NCI-H345 (cell line): ENCODE results near the gene HIGD1C.
"Not testable (repeated sequence)": the region's sequence is repeated elsewhere in the genome, so short reads cannot be mapped to it uniquely, and the experiment has no call there.

Experiments
- DNase-seq: peaks from one replicate; lab custom pipeline; 2025; lab: John Stamatoyannopoulos, UW

HIGD1C gene

DNA sequence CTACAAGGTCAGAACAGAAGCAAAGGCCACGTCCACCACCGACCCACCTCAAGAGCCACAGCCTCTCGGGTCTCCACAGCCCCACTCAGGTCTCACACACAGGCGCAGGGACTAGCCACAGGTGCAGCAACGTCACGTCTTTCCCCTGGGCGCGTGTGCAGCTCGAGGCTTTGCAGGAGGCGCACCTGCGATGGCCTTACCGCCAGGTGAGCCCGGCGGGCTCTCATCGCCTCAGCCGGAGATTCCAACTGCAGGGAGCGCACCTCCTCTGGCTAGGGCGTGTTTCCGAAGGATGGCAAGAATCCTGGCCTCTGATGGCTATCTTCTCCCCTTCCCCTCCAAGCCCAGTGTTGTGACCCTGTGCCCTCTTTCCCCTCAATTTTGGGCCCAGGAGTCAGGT lies at the start of gene HIGD1C:
TSS of gene HIGD1C (plus strand) at position 35 of the 400 bp plus-strand sequence. CDS start 1,455 bp downstream, outside the sequence.
- no peak for DNase-seq

DNA sequence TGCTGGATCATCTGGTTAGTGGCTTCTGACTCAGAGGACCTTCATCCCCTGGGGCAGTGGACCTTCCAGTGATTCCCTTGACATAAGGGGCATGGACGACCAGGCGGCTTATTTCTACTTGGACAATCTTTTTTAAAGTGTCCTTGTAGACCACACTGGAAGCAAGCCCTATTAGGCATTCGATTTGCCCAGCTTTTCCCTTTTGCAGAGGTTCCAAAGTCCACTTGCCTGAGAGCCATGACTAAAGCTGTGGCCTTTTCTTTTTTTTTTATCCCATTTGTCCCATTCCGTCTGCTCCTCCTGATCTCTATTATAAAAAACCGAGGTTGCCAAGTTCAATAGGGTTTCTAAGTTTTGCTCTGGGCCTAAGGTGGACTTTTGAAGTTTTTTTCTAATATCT lies 43.9 kb upstream of the HIGD1C start:
- not testable (repeated sequence) for DNase-seq

DNA sequence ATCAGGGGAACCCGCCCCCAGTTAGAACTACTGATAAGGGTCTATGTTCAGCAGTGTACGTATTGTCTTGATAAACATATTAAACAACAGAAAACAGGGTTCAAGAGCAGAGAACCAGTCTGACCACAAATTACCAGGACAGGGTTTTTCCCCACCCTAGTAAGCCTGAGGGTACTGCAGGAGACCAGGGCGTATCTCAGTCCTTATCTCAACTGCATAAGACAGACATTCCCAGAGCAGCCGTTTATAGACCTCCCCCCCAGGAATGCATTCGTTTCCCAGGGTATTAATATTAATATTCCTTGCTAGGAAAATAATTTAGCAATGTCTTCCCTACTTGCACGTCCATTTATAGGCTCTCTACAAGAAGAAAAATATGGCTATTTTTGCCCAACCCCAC lies 40.0 kb upstream of the HIGD1C start:
- not testable (repeated sequence) for DNase-seq

DNA sequence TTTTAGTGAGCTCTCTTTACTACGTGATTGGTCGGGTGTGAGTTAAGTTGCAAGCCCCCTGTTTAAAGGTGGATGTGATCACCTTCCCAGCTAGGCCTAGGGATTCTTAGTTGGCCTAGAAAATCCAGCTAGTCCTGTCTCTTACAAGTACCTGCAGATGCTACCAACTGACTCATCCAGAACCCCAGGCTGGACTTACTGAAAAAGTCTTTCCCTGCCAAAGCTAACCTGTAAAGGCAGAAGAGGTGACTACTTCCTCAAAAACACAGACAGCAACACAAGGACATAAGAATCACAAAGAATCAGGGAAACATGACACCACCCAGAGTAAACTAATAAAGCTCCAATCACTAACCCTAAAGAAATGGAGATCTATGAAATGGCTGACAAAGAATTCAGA lies 39.1 kb upstream of the HIGD1C start:
- DNase-seq = no peak

DNA sequence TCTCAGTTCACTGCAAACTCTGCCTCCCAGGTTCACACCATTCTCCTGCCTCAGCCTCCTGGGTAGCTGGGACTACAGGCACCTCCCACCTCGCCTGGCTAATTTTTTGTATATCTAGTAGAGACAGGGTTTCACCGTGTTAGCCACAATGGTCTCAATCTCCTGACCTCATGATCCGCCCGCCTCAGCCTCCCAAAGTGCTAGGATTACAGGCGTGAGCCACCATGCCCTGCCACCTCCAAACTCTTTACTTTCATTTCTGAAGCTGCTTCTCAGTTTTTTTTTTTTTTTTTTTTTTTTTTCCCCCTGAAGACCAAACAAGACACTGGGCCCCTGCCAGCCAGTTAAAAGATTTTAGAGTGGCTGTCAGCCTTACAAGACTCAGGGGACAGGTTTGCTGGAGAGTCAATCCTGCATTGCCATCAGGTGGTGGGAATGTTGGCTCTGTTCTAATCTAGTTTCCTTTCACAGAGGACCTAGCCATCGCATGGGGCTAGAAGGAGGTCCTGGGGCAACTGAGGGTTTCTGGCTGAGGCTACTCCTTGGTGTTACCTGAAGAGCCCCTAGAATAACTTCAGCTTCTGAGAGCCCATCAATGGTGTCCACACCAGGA lies 37.4 kb upstream of the HIGD1C start:
- DNase-seq = no peak

DNA sequence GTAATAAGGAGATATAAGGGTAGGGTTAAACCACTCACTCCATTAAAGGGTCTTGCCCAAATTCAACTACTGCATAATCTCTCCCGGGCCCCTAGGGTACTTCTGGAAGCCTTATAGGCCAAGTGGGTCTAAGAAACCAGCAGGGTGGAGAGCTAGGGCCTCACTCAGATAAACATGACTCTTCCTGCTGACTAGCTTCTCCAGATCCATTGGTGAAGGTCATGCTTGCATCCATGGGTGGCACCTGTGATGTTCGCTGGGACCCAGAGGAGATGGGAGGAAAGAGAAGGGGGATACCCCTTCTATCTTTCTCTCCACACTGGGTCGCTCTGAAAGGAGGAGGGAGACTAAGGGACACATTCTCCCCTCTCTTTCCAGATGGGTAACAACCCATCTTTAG lies 36.1 kb upstream of the HIGD1C start:
- DNase-seq = no peak

DNA sequence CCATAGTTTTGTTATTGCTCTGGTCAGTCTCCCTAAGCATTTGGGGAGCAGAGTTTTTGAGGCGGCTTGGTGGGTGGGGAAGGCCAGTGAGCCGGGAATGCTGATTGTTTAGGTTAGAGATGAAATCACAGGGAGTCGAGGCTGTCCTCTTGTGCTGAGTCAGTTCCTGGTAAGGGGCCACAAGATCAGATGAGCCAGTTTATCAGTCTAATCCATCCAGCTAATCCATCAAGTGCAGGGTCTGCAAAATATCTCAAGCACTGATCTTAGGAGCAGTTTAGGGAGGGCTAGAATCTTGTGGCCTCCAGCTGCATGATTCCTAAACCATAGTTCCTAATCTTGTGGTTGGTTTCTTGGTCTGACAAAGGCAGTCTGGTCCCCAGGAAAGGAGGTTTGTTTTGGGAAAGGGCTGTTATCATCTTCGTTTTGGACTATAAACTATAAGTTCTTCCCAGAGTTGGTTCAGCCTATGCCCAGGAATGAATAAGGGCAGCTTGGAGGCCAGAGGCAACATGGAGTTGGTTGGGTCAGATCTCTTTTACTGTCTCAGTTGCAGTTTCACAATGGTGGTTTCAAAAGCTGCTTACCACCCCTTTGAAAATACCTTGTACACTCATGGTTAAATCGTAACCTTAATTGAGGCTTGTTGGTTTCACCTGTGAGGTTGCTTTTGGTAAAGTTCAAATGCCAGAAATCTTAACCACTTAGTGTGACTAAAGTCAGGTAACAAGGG lies 33.6 kb upstream of the HIGD1C start:
- no peak for DNase-seq

DNA sequence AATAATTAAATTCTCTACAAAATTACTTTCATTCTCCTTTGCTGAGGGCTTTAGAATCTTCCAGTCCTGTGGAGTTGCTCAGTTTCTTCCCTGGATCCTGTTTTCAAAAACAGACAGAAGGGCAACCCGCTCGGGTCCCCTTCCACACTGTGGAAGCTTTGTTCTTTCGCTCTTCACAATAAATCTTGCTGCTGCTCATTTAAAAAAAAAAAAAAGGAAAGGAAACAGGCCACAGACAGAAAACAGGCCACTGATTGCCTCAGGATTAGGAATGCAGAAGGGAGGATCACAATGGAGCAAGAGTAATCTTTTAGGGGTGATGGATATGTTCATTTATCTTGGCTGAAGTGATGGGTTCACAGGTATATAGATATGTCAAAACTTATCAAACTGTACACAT lies 29.5 kb upstream of the HIGD1C start:
- no peak for DNase-seq

DNA sequence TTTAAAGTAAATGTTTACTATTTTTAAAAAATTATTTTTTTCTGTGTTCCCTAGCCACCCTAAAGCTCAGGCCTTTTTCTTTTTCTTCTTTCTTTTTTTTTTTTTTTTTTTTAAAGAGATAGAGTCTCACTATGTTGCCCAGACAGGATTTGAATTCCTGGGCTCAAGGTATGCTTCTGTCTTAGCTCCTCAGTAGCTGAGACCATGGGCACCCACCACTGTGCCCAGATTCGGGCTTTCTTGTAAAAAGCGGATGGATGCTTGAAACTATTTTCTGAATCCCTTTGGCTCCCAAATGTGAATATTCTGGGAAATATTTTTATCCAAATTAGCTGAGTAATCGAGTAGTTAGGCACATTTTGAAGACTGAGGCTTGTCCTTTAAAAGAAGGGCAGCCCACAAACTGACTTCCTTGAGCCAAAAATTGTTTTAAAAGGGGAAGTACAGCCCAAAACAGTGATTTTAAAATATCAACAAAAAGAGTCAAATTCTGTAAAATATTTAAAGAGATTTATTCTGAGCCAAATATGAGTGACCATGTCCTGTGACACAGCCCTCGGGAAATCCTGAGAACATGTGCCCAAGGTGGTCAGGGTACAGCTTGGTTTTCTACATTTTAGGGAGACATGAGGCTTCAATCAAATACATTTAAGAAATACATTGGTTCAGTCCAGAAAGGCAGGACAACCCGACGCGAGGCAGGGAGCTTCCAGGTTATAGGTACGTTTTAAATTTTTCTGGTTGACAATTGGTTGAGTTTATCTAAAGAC lies 28.8 kb upstream of the HIGD1C start:
- no peak for DNase-seq

DNA sequence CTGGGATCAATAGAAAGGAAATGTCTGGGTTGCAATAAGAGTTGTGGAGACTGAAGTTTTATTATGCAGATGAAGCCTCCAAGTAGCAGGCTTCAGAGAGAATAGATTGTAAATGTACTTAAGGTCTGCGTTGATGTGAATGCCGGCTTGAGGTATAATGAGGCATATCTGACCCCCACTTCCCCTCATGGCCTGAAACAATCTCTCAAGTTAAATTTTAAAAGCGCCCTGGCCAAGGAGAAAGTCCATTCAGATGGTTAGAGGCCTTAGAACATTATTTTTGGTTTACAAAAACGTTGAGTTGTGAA lies 28.3 kb upstream of the HIGD1C start:
- no peak for DNase-seq

DNA sequence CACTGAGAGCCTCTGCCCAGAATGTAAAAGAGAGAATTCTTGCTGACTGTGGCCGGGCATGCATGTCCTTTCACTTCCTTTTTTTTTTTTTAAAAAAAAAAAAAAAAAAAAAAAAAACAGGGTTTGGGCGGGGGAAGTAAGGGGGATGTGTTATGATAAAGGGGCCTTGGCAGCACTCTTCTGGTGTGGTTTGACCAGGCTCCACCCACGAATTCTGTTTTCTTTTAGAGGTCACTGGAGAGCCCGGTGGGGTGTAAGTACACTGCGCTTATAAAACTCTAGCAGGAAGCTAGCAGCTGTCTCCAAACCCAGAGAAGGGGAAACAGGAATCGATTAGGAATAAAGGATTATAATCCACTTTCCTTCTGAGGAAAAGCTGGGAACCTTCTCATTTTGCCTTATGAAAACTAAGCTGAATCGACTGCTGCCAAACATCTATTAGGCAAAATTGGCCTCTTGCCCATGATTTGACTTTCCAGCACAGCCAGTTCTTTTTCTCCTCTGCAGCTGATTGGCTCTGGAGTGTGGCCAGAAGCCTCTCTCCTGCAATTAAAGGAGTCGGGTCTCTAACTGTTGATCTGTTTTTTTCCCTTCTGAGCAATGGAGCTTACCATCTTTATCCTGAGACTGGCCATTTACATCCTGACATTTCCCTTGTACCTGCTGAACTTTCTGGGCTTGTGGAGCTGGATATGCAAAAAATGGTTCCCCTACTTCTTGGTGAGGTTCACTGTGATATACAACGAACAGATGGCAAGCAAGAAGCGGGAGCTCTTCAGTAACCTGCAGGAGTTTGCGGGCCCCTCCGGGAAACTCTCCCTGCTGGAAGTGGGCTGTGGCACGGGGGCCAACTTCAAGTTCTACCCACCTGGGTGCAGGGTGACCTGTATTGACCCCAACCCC lies 27.7 kb upstream of the HIGD1C start:
- DNase-seq = peak; percentile 48

DNA sequence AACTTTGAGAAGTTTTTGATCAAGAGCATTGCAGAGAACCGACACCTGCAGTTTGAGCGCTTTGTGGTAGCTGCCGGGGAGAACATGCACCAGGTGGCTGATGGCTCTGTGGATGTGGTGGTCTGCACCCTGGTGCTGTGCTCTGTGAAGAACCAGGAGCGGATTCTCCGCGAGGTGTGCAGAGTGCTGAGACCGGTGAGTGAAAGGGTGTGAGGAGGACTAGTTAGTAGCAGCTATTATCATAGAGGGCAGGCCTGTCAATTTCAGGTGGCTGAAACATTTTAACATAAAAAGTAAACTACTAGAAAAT lies 27.0 kb upstream of the HIGD1C start:
- no peak for DNase-seq

DNA sequence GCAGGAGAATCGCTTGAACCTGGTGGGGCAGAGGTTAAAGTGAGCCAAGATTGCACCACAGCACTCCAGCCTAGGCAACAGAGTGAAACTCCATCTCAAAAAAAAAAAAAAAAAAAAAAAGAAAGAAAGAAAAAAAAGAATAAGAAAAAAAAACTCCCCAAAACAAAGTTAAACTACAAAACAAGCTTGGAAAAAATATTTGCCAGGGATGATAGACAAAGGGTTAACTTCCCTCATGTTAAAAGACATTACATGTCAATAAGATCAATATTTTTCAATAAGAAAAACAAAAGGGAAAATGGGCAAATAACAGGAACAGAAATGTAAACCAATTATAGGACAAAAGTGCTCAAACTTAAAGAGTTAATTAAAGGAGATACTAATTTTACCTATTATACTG lies 26.4 kb upstream of the HIGD1C start:
- no peak for DNase-seq

DNA sequence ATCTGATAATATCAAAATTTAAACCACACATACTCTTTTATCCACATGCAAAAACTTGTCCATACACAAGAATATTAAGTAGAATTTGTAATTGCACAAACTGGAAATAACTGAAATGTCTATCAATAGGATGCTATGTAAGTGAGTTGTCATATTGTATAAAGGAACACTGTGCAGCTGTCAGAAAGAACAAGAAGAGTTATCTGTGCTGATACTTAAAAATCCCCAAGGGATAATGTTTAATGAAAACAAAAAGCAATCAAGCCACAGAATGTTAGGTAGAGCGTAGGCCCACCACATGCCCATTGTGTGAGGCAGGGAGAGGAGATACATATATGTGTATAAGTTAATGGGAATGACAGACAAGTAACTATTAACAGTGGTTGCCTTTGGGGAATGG lies 25.9 kb upstream of the HIGD1C start:
- no peak for DNase-seq

DNA sequence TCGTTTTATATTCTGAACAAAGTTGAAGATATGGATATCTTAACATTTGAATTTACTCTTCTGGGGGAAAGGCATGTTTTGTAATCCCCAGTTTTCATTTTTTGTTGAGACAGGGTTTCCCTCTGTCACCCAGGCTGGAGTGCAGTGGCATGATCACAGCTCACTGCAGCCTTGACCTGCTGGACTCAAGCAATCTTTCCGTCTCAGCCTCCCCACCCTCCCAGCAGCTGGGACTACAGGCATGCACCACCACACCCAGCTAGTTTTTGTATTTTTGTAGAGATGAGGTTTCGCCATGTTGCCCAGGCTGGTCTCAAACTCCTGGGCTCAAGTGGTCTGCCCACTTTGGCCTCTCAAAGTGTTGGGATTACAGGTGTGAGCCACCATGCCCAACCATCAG lies 25.4 kb upstream of the HIGD1C start:
- not testable (repeated sequence) for DNase-seq

DNA sequence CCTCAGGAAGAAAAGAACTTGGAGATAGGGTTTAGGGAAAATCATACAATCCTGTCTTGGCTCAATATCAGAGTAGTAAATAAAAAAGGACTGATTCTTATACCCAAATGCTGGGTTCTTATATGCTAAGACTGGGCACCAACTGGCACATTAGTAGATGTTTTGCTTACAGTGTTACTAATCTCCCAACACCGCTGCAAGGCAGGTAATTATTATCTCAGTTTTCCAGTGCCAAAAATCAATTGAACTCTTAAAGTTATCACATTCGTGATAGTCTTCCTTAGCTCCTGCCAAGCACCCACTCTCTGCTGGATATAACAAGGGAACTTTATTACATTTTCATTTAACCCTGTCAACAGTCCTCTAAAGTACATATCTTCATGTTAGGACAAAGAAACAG lies 25.0 kb upstream of the HIGD1C start:
- DNase-seq = no peak

DNA sequence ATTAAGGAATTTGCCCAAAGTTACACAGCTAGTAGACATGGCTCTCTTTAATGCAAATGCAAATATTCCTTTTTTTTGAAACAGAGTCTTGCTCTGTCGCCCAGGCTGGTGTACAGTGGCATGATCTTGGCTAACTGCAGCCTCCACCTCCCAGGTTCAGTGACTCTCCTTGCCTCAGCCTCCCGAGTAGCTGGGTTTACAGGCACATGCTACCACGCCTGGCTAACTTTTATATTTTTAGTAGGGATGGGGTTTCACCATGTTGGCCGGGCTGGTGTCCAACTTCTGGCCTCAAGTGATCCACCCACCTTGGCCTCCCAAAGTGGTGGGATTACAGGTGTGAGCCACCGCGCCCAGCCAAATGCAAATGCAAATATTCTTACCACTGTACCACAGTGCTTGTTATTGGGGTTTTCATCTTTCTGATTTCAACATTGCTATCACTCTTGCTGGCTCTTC lies 24.5 kb upstream of the HIGD1C start:
- DNase-seq = no peak

DNA sequence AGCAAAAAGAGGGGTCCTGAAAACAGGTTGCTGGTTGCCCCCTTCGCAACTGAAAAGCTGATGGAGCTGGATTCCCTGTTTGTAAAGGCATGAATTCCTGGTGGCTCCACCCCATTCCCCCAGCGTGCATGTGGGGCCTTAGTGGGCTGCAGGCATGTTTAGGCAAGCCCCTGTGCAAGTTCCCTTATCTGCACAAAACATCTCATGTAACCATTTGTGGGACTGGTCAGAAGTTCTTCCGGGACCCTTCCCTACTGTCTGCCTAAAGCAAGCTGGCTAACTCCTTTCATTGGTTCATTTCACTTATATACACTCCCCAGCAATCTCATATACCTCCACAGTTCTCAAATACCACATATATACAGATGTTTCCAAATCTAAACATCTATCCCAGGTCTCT lies 24.0 kb upstream of the HIGD1C start:
- no peak for DNase-seq

DNA sequence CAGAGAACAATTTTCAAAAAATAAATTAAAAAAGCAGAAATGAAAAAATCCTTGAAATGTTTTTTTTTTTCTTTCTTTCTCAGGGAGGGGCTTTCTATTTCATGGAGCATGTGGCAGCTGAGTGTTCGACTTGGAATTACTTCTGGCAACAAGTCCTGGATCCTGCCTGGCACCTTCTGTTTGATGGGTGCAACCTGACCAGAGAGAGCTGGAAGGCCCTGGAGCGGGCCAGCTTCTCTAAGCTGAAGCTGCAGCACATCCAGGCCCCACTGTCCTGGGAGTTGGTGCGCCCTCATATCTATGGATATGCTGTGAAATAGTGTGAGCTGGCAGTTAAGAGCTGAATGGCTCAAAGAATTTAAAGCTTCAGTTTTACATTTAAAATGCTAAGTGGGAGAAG lies 22.5 kb upstream of the HIGD1C start:
- no peak for DNase-seq

DNA sequence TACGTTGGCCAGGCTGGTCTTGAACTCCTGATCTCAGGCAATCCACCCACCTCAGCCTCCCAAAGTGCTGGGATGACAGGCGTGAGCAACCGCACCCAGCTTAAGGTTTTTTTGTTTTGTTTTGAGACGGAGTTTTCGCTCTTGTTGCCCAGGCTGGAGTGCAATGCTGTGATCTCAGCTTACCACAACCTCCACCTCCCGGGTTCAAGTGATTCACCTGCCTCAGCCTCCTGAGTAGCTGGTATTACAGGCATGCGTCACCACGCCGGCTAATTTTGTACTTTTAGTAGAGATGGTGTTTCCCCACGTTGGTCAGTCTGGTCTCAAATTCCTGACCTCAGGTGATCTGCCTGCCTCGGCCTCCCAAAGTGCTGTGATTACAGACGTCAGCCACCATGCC lies 21.9 kb upstream of the HIGD1C start:
- DNase-seq = not testable (repeated sequence)

DNA sequence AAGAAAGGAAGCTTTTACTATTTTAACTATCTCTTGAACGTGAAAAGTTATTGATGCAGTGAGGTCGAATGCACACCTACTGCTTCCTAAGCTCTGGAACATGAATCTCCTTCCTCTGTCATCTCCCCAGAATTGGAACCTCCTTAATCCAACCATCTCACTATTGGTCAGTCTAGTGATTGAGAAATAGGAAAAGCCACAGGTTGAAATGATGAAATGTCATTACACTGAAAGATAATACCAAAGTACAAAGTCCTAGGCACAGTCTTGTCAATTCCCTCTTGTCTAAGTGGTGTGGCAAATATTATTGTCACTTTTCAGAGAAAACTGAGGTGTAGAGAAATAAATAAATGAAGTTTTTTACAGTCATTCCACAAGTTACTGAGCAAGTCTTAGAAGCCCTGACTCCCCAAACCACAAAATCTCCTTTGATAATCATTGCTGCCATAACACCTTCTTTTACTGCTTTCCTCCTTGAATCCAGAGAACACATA lies 19.5 kb upstream of the HIGD1C start:
- DNase-seq = no peak

DNA sequence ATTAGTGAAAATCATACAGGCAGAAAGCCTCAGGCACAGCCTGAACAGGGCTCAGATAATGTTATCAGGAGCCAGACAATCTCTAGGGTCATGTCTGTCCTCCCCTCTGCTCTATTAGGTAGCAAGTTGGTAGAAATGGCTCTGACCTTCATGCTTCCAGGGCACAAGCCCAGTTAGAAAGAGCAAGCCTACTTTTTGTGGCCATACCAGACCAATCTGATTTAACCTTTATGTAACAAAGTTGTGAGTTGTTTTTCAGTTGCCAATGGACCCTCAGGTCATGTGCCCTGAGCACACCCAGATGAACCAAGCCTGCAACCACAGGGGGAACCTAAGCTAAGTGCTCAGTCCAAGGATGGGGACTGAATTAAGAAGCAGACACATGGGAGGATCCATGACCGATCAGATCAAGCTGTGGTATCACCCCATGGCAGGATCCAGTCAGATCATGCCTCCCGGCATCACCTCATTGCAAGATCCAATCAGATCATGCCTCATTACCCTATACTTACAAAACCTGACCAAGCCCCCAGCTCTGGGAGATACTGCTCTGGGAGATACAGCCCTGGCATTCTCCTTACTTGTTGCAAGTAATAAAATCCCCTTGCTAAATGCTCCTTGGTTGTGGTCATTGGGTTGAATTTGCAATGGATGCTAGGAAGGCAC lies 18.8 kb upstream of the HIGD1C start:
- no peak for DNase-seq
